ENCODE measurements around the gene AGBL4.

- TF ChIP-seq EZH2 (IDR thresholded peaks at IDR 0.05; ENCODE audit: insufficient read depth, poor library complexity, severe bottlenecking) (no peak), EZH2phosphoT487 (IDR thresholded peaks at IDR 0.05; ENCODE audit: insufficient read depth, low read depth) (no peak)
These were observed 995.4 kb downstream of the AGBL4 start for GRCh38 chr1:49028396-49028795.

Measured in GM23248 (cell line).